Astrocyte (in vitro differentiated cells and primary cell): ENCODE results near the gene ABLIM2.

Experiments used
- EZH2 ChIP-seq: IDR thresholded peaks from 2 replicates; pipeline ENCODE4 v1.6.1; 2012; ENCODE audit warnings: mild to moderate bottlenecking, low read length, inconsistent platforms; ENCODE audit not compliant: insufficient read depth
- TF ChIP-seq, protein P1 (sequence below): IDR thresholded peaks from 2 replicates; pipeline ENCODE4 v1.5.1; 2011; ENCODE audit warnings: low read depth, mild to moderate bottlenecking, inconsistent platforms, low read length, moderate library complexity; ENCODE audit not compliant: insufficient read depth

DNA sequence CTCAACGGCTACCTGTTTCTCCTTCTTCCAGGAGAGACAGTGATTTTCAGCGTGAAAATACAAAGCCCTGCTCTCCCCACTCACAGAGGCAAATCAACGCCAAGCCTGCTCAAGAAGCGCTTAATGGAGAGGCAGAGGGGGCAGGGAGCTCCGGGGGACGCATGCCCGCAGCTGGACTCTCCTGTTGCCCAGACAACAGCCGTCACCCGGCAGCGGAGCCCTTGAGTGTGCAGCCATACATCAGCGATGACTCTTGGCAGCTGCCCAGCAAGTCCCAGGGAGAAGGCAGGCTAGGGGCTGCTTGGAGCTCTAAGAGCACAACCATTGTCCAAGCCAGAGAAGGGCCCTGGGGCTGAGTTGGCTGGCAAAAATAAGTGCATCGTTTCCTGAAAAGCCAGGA lies 148.0 kb downstream of the ABLIM2 start:
- TF ChIP-seq, protein P1, sequence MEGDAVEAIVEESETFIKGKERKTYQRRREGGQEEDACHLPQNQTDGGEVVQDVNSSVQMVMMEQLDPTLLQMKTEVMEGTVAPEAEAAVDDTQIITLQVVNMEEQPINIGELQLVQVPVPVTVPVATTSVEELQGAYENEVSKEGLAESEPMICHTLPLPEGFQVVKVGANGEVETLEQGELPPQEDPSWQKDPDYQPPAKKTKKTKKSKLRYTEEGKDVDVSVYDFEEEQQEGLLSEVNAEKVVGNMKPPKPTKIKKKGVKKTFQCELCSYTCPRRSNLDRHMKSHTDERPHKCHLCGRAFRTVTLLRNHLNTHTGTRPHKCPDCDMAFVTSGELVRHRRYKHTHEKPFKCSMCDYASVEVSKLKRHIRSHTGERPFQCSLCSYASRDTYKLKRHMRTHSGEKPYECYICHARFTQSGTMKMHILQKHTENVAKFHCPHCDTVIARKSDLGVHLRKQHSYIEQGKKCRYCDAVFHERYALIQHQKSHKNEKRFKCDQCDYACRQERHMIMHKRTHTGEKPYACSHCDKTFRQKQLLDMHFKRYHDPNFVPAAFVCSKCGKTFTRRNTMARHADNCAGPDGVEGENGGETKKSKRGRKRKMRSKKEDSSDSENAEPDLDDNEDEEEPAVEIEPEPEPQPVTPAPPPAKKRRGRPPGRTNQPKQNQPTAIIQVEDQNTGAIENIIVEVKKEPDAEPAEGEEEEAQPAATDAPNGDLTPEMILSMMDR: no peak
- TF ChIP-seq EZH2: peak; percentile 31
